Osteoblast (primary cell): ENCODE measurements around the gene DISC1. TPM values are rescaled to one million over a fixed set of nuclear protein-coding genes. Genes with fewer than 3 reads are reported as not detected.

Experiments used
- DNase-seq: peaks from one replicate; pipeline ENCODE4 v3.0.0; 2011; ENCODE audit warnings: low spot score, mixed read lengths; ENCODE audit not compliant: insufficient read length; ENCODE audit errors: missing footprints
- H2AFZ ChIP-seq: 2 replicates; pipeline ENCODE4 v1.6.0; 2011; ENCODE audit warnings: mild to moderate bottlenecking, low read length
- H3K27ac ChIP-seq: 2 replicates; pipeline ENCODE4 v1.5.1; 2011; ENCODE audit warnings: mild to moderate bottlenecking, low read depth, low read length, moderate library complexity
- H3K27me3 ChIP-seq: 2 replicates; pipeline ENCODE4 v1.6.0; 2012; ENCODE audit warnings: mild to moderate bottlenecking, control low read depth, inconsistent platforms, low read length, moderate library complexity; ENCODE audit not compliant: insufficient read depth
- H3K36me3 ChIP-seq: 2 replicates; pipeline ENCODE4 v1.5.1; 2011; ENCODE audit warnings: mild to moderate bottlenecking, low read length, control low read depth, moderate library complexity; ENCODE audit not compliant: insufficient read depth
- H3K4me1 ChIP-seq: 2 replicates; pipeline ENCODE4 v1.5.1; 2011; ENCODE audit warnings: mild to moderate bottlenecking, low read length, control low read depth, moderate library complexity; ENCODE audit not compliant: insufficient read depth
- H3K4me2 ChIP-seq: 2 replicates; pipeline ENCODE4 v1.6.0; 2011; ENCODE audit warnings: mild to moderate bottlenecking, low read length; ENCODE audit not compliant: insufficient read depth
- H3K4me3 ChIP-seq: fragments of 200-600 bp; sonication (generic); 3 replicates; pipeline ENCODE4 v1.5.1; 2012; ENCODE audit warnings: mild to moderate bottlenecking, low read length, inconsistent platforms; ENCODE audit not compliant: insufficient read depth
- H3K79me2 ChIP-seq: 2 replicates; pipeline ENCODE4 v1.6.0; 2012; ENCODE audit warnings: mild to moderate bottlenecking, low read length, control low read depth, inconsistent platforms; ENCODE audit not compliant: insufficient read depth
- H3K9me3 ChIP-seq: 2 replicates; pipeline ENCODE4 v1.5.1; 2011; ENCODE audit warnings: low read depth, low read length, control low read depth
- H4K20me1 ChIP-seq: 2 replicates; pipeline ENCODE4 v1.6.0; 2012; ENCODE audit warnings: mild to moderate bottlenecking, low read length, control low read depth; ENCODE audit not compliant: insufficient read depth
- total RNA-seq: library from RNA; depleted of rRNA; stranded (reverse); fragments of >200 nt; gene quantifications from 2 replicates; pipeline ENCODE4 v1.2.3, GENCODE V29; 2012
- TF ChIP-seq, protein P1 (sequence below): IDR thresholded peaks from 2 replicates; pipeline ENCODE4 v1.5.1; 2011; ENCODE audit warnings: mild to moderate bottlenecking, low read depth, low read length, moderate library complexity; ENCODE audit errors: extremely low read depth

The DISC1 gene
- total RNA-seq, 1 donor = 11.9 TPM

GRCh38 chr1:231913493-231913892 is 286.9 kb downstream of the DISC1 start:
- no peak overlapping the region for H2AFZ ChIP-seq
- no peak for DNase-seq
- H3K9me3 ChIP-seq = no peaks in the 10 kb centered on the region
- H4K20me1 ChIP-seq = no peaks in the 10 kb centered on the region
- TF ChIP-seq, protein P1, sequence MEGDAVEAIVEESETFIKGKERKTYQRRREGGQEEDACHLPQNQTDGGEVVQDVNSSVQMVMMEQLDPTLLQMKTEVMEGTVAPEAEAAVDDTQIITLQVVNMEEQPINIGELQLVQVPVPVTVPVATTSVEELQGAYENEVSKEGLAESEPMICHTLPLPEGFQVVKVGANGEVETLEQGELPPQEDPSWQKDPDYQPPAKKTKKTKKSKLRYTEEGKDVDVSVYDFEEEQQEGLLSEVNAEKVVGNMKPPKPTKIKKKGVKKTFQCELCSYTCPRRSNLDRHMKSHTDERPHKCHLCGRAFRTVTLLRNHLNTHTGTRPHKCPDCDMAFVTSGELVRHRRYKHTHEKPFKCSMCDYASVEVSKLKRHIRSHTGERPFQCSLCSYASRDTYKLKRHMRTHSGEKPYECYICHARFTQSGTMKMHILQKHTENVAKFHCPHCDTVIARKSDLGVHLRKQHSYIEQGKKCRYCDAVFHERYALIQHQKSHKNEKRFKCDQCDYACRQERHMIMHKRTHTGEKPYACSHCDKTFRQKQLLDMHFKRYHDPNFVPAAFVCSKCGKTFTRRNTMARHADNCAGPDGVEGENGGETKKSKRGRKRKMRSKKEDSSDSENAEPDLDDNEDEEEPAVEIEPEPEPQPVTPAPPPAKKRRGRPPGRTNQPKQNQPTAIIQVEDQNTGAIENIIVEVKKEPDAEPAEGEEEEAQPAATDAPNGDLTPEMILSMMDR = no peak
- no peaks in the 10 kb centered on the region for H3K36me3 ChIP-seq
- H3K4me1 ChIP-seq = peaks cover 3% of the 10 kb centered on the region
- H3K4me3 ChIP-seq = no peak overlapping the region
- no peaks in the 10 kb centered on the region for H3K79me2 ChIP-seq
- no peaks in the 10 kb centered on the region for H3K27me3 ChIP-seq
- H3K27ac ChIP-seq = no peak overlapping the region
- H3K4me2 ChIP-seq = no peak overlapping the region

GRCh38 chr1:231918239-231919015 is 291.8 kb downstream of the DISC1 start:
- H3K4me1 ChIP-seq = peaks cover 10% of the 10 kb centered on the region
- TF ChIP-seq, protein P1 = no peak
- H3K9me3 ChIP-seq = no peaks in the 10 kb centered on the region
- H4K20me1 ChIP-seq = no peaks in the 10 kb centered on the region
- no peak overlapping the region for H3K4me3 ChIP-seq
- no peak overlapping the region for H2AFZ ChIP-seq
- no peaks in the 10 kb centered on the region for H3K79me2 ChIP-seq
- DNase-seq = peak; percentile 76
- no peaks in the 10 kb centered on the region for H3K27me3 ChIP-seq
- no peak overlapping the region for H3K27ac ChIP-seq
- no peak overlapping the region for H3K4me2 ChIP-seq
- no peaks in the 10 kb centered on the region for H3K36me3 ChIP-seq

- no peaks in the 10 kb centered on the region for H3K27me3 ChIP-seq
- no peak overlapping the region for H3K4me3 ChIP-seq
- no peaks in the 10 kb centered on the region for H3K36me3 ChIP-seq
- H3K9me3 ChIP-seq = no peaks in the 10 kb centered on the region
- no peaks in the 10 kb centered on the region for H3K79me2 ChIP-seq
- TF ChIP-seq, protein P1 = no peak
- H3K4me2 ChIP-seq = no peak overlapping the region
- no peak for DNase-seq
- no peak overlapping the region for H2AFZ ChIP-seq
- no peak overlapping the region for H3K27ac ChIP-seq
- no peaks in the 10 kb centered on the region for H4K20me1 ChIP-seq
- H3K4me1 ChIP-seq = peaks cover 10% of the 10 kb centered on the region
These were observed 292.8 kb downstream of the DISC1 start for GRCh38 chr1:231919239-231919885.

GRCh38 chr1:231919886-231920285 is 293.3 kb downstream of the DISC1 start:
- H4K20me1 ChIP-seq = no peaks in the 10 kb centered on the region
- TF ChIP-seq, protein P1 = no peak
- H3K4me1 ChIP-seq = peaks cover 10% of the 10 kb centered on the region
- no peak overlapping the region for H2AFZ ChIP-seq
- no peak for DNase-seq
- H3K79me2 ChIP-seq = no peaks in the 10 kb centered on the region
- H3K4me3 ChIP-seq = no peak overlapping the region
- H3K36me3 ChIP-seq = no peaks in the 10 kb centered on the region
- H3K9me3 ChIP-seq = no peaks in the 10 kb centered on the region
- H3K27me3 ChIP-seq = no peaks in the 10 kb centered on the region
- no peak overlapping the region for H3K4me2 ChIP-seq
- H3K27ac ChIP-seq = no peak overlapping the region
